CD8-positive, alpha-beta memory T cell (primary cell): ENCODE measurements around the gene GPR158. TPM values are rescaled to one million over a fixed set of nuclear protein-coding genes. Genes with fewer than 3 reads are reported as not detected.
"Not testable (repeated sequence)": the region's sequence is repeated elsewhere in the genome, so short reads cannot be mapped to it uniquely, and the experiment has no call there.

Experiments used
- CTCF ChIA-PET: fragments of 350-600 bp; sonication (Branson Sonifier 250); formaldehyde crosslinking; loops from one replicate; lab custom pipeline; 2021; ENCODE audit warnings: antibody characterized with exemption; lab: Charles Lee
- POLR2A ChIA-PET: fragments of 350-600 bp; sonication (Branson Sonifier 250); formaldehyde crosslinking; loops from one replicate; lab custom pipeline; 2021; ENCODE audit warnings: antibody characterized with exemption; lab: Charles Lee
- DNase-seq, 5 donors: peaks; one replicate each; pipeline versions ENCODE4 v3.0.0 to v3.0.0-alpha.2; 2020 to 2022; ENCODE audit warnings: mixed read lengths in 1 of 5
- H3K27ac ChIP-seq: one replicate; pipeline ENCODE4 v1.7.0; 2013; ENCODE audit warnings: low read depth, mild to moderate bottlenecking, low read length, moderate library complexity
- H3K27me3 ChIP-seq: 2 replicates; pipeline ENCODE4 v1.7.0; 2013; ENCODE audit warnings: low read length, mild to moderate bottlenecking; ENCODE audit not compliant: insufficient read depth, poor library complexity, severe bottlenecking
- H3K36me3 ChIP-seq: 2 replicates; pipeline ENCODE4 v1.7.0; 2013; ENCODE audit warnings: mild to moderate bottlenecking, low read length, moderate library complexity; ENCODE audit not compliant: insufficient read depth
- H3K4me1 ChIP-seq: 2 replicates; pipeline ENCODE4 v1.7.0; 2013; ENCODE audit warnings: mild to moderate bottlenecking, low read length, moderate library complexity; ENCODE audit not compliant: insufficient read depth
- H3K4me3 ChIP-seq: 2 replicates; pipeline ENCODE4 v1.7.0; 2013; ENCODE audit warnings: mild to moderate bottlenecking, low read length
- H3K9me3 ChIP-seq: 2 replicates; pipeline ENCODE4 v1.7.0; 2013; ENCODE audit warnings: mild to moderate bottlenecking, low read length
- H3K27ac Mint-ChIP-seq, 8 donors: one replicate each; pipeline ENCODE4 v1.8.0; 2020 to 2021; ENCODE audit warnings: mixed read lengths in 8 of 8, mild to moderate bottlenecking in 6 of 8, inconsistent platforms in 3 of 8, moderate library complexity in 3 of 8
- H3K27me3 Mint-ChIP-seq, 2 donors: one replicate each; pipeline ENCODE4 v1.8.0; 2020 to 2021; ENCODE audit warnings: mixed read lengths in 2 of 2, mild to moderate bottlenecking in 1 of 2, moderate library complexity in 1 of 2
- H3K36me3 Mint-ChIP-seq, 3 donors: one replicate each; pipeline ENCODE4 v1.8.0; 2020 to 2021; ENCODE audit warnings: mixed read lengths in 3 of 3, inconsistent platforms in 1 of 3, mild to moderate bottlenecking in 1 of 3
- H3K4me1 Mint-ChIP-seq, 3 donors: one replicate each; pipeline ENCODE4 v1.8.0; 2020 to 2021; ENCODE audit warnings: mixed read lengths in 3 of 3, inconsistent platforms in 1 of 3, mild to moderate bottlenecking in 1 of 3
- H3K4me3 Mint-ChIP-seq, 7 donors: one replicate each; pipeline ENCODE4 v1.8.0; 2020 to 2021; ENCODE audit warnings: mixed read lengths in 7 of 7, mild to moderate bottlenecking in 6 of 7, moderate library complexity in 4 of 7, inconsistent platforms in 2 of 7
- H3K9me3 Mint-ChIP-seq, 5 donors: one replicate each; pipeline ENCODE4 v1.8.0; 2020 to 2022; ENCODE audit warnings: mixed read lengths in 5 of 5, mild to moderate bottlenecking in 3 of 5, moderate library complexity in 2 of 5, inconsistent platforms in 1 of 5
- polyA plus RNA-seq: library from polyadenylated mRNA; unstranded; fragments of 300-500 nt; fragmentation: Illumina TruSeq; gene quantifications from one replicate; pipeline ENCODE4 v1.2.3, GENCODE V29; 2021
- total RNA-seq, 2 experiments: library from RNA; stranded (reverse); gene quantifications; one replicate each; pipeline ENCODE4 v1.2.3, GENCODE V29; 2021

The GPR158 gene
- total and polyA plus RNA-seq, 3 experiments from 2014 or later, result not detected

- CTCF ChIA-PET, result no interaction called here
Measured at GRCh38 chr10:25357269-25357668, 182.5 kb downstream of the GPR158 start.

GRCh38 chr10:25382029-25382810 is 207.4 kb downstream of the GPR158 start:
- Mint-ChIP-seq H3K27me3 (no peaks in the 10 kb centered on the region), H3K9me3 (peaks cover 4 to 12% (median 6%) of the 10 kb centered on the region in 5 donors), H3K4me1 (no peaks in the 10 kb centered on the region), H3K36me3 (no peaks in the 10 kb centered on the region), H3K27ac (no peak overlapping the region), H3K4me3 (no peak overlapping the region)
- H3K36me3 ChIP-seq, result no peaks in the 10 kb centered on the region
- ChIA-PET CTCF (no interaction called here), POLR2A (no interaction called here)
- no peak overlapping the region for H3K27ac ChIP-seq
- H3K9me3 ChIP-seq, result no peaks in the 10 kb centered on the region
- H3K4me1 ChIP-seq, result no peaks in the 10 kb centered on the region
- H3K4me3 ChIP-seq, result no peak overlapping the region
- H3K27me3 ChIP-seq, result no peaks in the 10 kb centered on the region
- no peak for DNase-seq

More at GRCh38 chr10:25357269-25357668, 182.5 kb downstream of the GPR158 start:
- Mint-ChIP-seq H3K4me1 (no peaks in the 10 kb centered on the region), H3K9me3 (peaks cover 15 to 48% (median 31%) of the 10 kb centered on the region in 5 donors), H3K27me3 (no peaks in the 10 kb centered on the region), H3K27ac (no peak overlapping the region), H3K4me3 (no peak overlapping the region), H3K36me3 (no peaks in the 10 kb centered on the region)
- Histone ChIP-seq H3K4me3 (no peak overlapping the region), H3K9me3 (no peaks in the 10 kb centered on the region), H3K27ac (no peak overlapping the region), H3K4me1 (no peaks in the 10 kb centered on the region), H3K27me3 (no peaks in the 10 kb centered on the region), H3K36me3 (no peaks in the 10 kb centered on the region)
- DNase-seq, result peak in 1 of 5 donors; percentile 31
- POLR2A ChIA-PET, result no interaction called here

GRCh38 chr10:25382901-25383300 is 208.1 kb downstream of the GPR158 start:
- H3K27me3 ChIP-seq, DNase-seq, H3K36me3 Mint-ChIP-seq, H3K4me3 ChIP-seq, H3K27ac Mint-ChIP-seq, POLR2A ChIA-PET, H3K36me3 ChIP-seq, H3K4me1 ChIP-seq, H3K27me3 Mint-ChIP-seq, CTCF ChIA-PET, H3K9me3 ChIP-seq, H3K4me3 Mint-ChIP-seq, H3K27ac ChIP-seq, H3K4me1 Mint-ChIP-seq: not testable (repeated sequence)
- peaks cover 4 to 16% (median 10%) of the 10 kb centered on the region in 5 donors for H3K9me3 Mint-ChIP-seq

- H3K27ac ChIP-seq, result no peak overlapping the region
- H3K4me3 ChIP-seq, result no peak overlapping the region
- DNase-seq, result no peak
- CTCF ChIA-PET, result no interaction called here
- no peaks in the 10 kb centered on the region for H3K4me1 Mint-ChIP-seq
- H3K4me3 Mint-ChIP-seq, result no peak overlapping the region
- H3K36me3 Mint-ChIP-seq, result no peaks in the 10 kb centered on the region
- H3K27ac Mint-ChIP-seq, result no peak overlapping the region
- peaks cover 4 to 17% (median 12%) of the 10 kb centered on the region in 5 donors for H3K9me3 Mint-ChIP-seq
- no peaks in the 10 kb centered on the region for H3K9me3 ChIP-seq
- H3K27me3 Mint-ChIP-seq, result no peaks in the 10 kb centered on the region
- H3K4me1 ChIP-seq, result no peaks in the 10 kb centered on the region
- POLR2A ChIA-PET, result no interaction called here
- no peaks in the 10 kb centered on the region for H3K27me3 ChIP-seq
- no peaks in the 10 kb centered on the region for H3K36me3 ChIP-seq
Measured at GRCh38 chr10:25383686-25384085, 208.9 kb downstream of the GPR158 start.

- H3K27ac Mint-ChIP-seq, result no peak overlapping the region
- no peaks in the 10 kb centered on the region for H3K27me3 Mint-ChIP-seq
- Histone ChIP-seq H3K27me3 (no peaks in the 10 kb centered on the region), H3K36me3 (no peaks in the 10 kb centered on the region), H3K9me3 (no peaks in the 10 kb centered on the region), H3K27ac (no peak overlapping the region), H3K4me3 (no peak overlapping the region), H3K4me1 (no peaks in the 10 kb centered on the region)
- ChIA-PET CTCF (no interaction called here), POLR2A (no interaction called here)
- H3K4me1 Mint-ChIP-seq, result no peaks in the 10 kb centered on the region
- H3K36me3 Mint-ChIP-seq, result no peaks in the 10 kb centered on the region
- no peak overlapping the region for H3K4me3 Mint-ChIP-seq
- H3K9me3 Mint-ChIP-seq, result peaks cover 6 to 17% (median 6%) of the 10 kb centered on the region in 5 donors
- no peak for DNase-seq
Measured at GRCh38 chr10:25384618-25385017, 209.8 kb downstream of the GPR158 start.

GRCh38 chr10:25388188-25388861 is 213.5 kb downstream of the GPR158 start:
- no peaks in the 10 kb centered on the region for H3K4me1 Mint-ChIP-seq
- no peaks in the 10 kb centered on the region for H3K4me1 ChIP-seq
- no peak for DNase-seq
- H3K27ac ChIP-seq, result no peak overlapping the region
- H3K4me3 Mint-ChIP-seq, result no peak overlapping the region
- POLR2A ChIA-PET, result no interaction called here
- no peak overlapping the region for H3K4me3 ChIP-seq
- peaks cover 9 to 24% (median 17%) of the 10 kb centered on the region in 5 donors for H3K9me3 Mint-ChIP-seq
- no peaks in the 10 kb centered on the region for H3K36me3 ChIP-seq
- no peak overlapping the region for H3K27ac Mint-ChIP-seq
- H3K27me3 Mint-ChIP-seq, result no peaks in the 10 kb centered on the region
- H3K27me3 ChIP-seq, result no peaks in the 10 kb centered on the region
- CTCF ChIA-PET, result no interaction called here
- no peaks in the 10 kb centered on the region for H3K36me3 Mint-ChIP-seq
- no peaks in the 10 kb centered on the region for H3K9me3 ChIP-seq

- DNase-seq, result no peak
- no peak overlapping the region for H3K27ac Mint-ChIP-seq
- H3K4me1 ChIP-seq, result no peaks in the 10 kb centered on the region
- H3K27me3 Mint-ChIP-seq, result no peaks in the 10 kb centered on the region
- ChIA-PET CTCF (no interaction called here), POLR2A (no interaction called here)
- no peak overlapping the region for H3K4me3 ChIP-seq
- H3K9me3 ChIP-seq, result no peaks in the 10 kb centered on the region
- H3K4me3 Mint-ChIP-seq, result no peak overlapping the region
- H3K27ac ChIP-seq, result no peak overlapping the region
- H3K27me3 ChIP-seq, result no peaks in the 10 kb centered on the region
- no peaks in the 10 kb centered on the region for H3K4me1 Mint-ChIP-seq
- no peaks in the 10 kb centered on the region for H3K36me3 Mint-ChIP-seq
- H3K9me3 Mint-ChIP-seq, result peaks cover 9 to 24% (median 17%) of the 10 kb centered on the region in 5 donors
- no peaks in the 10 kb centered on the region for H3K36me3 ChIP-seq
Measured at GRCh38 chr10:25388862-25389206, 214.0 kb downstream of the GPR158 start.

- H3K36me3 ChIP-seq, result no peaks in the 10 kb centered on the region
- Mint-ChIP-seq H3K27ac (no peak overlapping the region), H3K36me3 (no peaks in the 10 kb centered on the region), H3K27me3 (no peaks in the 10 kb centered on the region), H3K4me1 (no peaks in the 10 kb centered on the region), H3K9me3 (peaks cover 15 to 24% (median 15%) of the 10 kb centered on the region in 5 donors), H3K4me3 (no peak overlapping the region)
- H3K27ac ChIP-seq, result no peak overlapping the region
- no peaks in the 10 kb centered on the region for H3K4me1 ChIP-seq
- no peaks in the 10 kb centered on the region for H3K27me3 ChIP-seq
- CTCF ChIA-PET, result no interaction called here
- H3K4me3 ChIP-seq, result no peak overlapping the region
- no peaks in the 10 kb centered on the region for H3K9me3 ChIP-seq
- POLR2A ChIA-PET, result no interaction called here
- DNase-seq, result no peak
Measured at GRCh38 chr10:25390733-25391132, 215.9 kb downstream of the GPR158 start.
